ENCODE data around the gene UBR4. TPM values are rescaled to one million over a fixed set of nuclear protein-coding genes. Genes with fewer than 3 reads are reported as not detected.

The UBR4 gene
- total RNA-seq, 1 donor from 2014 or later, result 108 TPM

DNA sequence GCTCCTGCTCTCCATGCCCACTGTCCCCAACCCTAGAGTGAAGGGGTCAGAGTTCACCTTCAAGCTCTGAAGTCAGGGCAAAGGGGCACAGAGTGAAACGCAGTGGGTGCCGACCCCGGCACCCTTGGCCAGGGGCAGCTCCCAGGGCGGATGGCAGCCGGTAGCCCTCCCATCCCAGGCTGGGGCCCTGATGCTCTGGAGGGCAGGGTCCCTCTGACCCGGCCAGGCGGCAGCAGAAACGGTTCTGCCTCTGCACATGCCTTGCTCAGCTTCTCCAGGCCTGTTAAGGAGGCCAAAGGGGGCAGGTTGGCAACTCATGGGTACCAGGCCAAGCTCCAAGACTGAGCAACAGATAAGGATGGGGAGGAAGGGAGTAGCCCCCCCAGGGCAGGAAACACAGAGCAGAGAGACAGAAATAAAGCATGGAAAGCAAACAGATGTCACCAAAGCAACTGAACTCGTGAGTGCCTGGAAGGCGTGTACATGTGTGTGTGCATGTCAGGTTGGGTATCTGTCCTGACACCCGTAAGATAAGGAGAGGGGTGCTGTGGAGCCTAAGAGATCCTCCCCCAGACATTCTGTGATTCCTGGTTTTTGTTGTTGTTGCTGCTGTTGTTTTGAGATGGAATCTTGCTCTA lies 141.3 kb downstream of the UBR4 start:
- Mint-ChIP-seq H3K27ac (peak overlapping the region; percentile 48), H3K9me3 (no peaks in the 10 kb centered on the region), H3K36me3 (peaks cover 3% of the 10 kb centered on the region), H3K27me3 (no peaks in the 10 kb centered on the region), H3K4me3 (no peak overlapping the region), H3K4me1 (ENCODE audit: unreplicated experiment) (no peaks in the 10 kb centered on the region)
- TF ChIP-seq, protein P1, sequence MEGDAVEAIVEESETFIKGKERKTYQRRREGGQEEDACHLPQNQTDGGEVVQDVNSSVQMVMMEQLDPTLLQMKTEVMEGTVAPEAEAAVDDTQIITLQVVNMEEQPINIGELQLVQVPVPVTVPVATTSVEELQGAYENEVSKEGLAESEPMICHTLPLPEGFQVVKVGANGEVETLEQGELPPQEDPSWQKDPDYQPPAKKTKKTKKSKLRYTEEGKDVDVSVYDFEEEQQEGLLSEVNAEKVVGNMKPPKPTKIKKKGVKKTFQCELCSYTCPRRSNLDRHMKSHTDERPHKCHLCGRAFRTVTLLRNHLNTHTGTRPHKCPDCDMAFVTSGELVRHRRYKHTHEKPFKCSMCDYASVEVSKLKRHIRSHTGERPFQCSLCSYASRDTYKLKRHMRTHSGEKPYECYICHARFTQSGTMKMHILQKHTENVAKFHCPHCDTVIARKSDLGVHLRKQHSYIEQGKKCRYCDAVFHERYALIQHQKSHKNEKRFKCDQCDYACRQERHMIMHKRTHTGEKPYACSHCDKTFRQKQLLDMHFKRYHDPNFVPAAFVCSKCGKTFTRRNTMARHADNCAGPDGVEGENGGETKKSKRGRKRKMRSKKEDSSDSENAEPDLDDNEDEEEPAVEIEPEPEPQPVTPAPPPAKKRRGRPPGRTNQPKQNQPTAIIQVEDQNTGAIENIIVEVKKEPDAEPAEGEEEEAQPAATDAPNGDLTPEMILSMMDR (conservative IDR thresholded peaks at IDR 0.05), result no peak
- no peak for DNase-seq (ENCODE audit: extremely low spot score, unreplicated experiment)

DNA sequence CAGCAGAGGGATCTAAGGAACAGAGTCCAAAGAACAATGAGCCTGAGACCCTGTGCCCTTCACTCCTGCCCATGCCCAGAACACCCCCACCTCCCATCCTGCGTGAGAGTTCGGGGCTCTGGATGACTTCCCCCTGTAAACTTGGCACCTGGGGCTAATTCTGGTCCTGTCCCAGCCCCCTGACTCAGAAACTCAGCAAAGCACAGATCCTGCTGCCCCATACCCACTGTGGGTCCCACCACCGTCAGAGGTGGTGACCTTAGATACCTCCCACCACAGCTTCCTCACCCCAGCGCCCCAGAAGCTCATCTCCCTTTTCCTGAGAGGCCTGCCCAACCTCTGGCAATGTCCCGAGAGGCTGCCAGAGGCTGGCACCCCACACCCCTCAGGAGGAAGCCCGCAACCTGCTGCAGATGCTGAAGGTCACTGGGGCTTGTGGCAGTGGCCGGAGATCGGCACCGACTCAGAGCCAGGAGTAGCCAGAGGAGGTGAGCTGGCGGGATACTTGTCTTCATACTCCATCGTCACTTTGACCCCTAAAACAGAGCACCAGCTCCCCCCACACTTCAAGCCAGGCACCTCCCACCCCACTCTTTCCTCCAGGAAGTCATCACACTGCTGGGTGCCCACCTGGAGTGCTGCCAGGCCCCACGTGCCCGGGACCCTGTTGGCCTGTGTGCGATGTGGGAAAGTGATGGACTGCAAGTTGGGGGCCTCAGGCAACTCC lies 142.0 kb downstream of the UBR4 start:
- Mint-ChIP-seq H3K4me1 (ENCODE audit: unreplicated experiment) (no peaks in the 10 kb centered on the region), H3K36me3 (peaks cover 3% of the 10 kb centered on the region), H3K27ac (peak overlapping the region; percentile 29), H3K9me3 (no peaks in the 10 kb centered on the region), H3K4me3 (no peak overlapping the region), H3K27me3 (no peaks in the 10 kb centered on the region)
- DNase-seq (ENCODE audit: extremely low spot score, unreplicated experiment), result no peak
- TF ChIP-seq, protein P1 (conservative IDR thresholded peaks at IDR 0.05), result no peak

DNA sequence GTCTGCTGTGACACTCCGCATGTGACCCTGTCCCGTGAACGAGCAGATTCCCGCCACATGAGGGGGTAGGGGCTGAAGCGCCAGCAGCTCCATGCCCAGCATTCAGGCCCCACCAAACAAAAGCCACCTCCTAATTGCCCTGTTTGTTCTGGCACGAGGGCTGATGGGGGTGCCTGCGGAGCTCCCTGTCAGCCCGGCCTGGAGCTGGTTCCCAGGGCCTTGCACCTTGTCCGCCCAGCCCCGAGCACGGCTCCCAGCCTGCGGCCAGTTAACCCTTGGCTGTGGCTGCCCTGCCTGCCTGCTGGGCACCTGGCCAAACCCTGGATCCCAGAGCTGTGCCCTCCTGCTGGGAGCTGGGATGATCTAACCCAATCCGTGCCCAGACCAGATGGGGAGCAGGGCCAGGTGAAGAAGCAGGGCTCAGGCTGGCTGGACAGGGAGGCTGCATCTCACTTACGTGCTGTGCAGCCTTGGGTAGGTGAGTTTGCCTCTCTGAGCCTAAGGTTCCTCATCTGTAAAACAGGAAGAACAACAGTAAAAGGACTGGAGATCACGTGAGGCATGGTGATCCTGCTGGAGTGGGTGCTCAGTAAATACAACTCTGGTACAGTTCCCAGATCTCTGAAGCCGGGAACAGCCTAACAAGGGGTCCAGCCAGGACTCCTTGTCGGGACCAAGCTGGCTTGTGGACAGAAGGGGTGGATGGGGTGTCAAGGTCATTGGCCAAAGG lies 142.7 kb downstream of the UBR4 start:
- H3K27ac Mint-ChIP-seq, result no peak overlapping the region
- no peaks in the 10 kb centered on the region for H3K27me3 Mint-ChIP-seq

DNA sequence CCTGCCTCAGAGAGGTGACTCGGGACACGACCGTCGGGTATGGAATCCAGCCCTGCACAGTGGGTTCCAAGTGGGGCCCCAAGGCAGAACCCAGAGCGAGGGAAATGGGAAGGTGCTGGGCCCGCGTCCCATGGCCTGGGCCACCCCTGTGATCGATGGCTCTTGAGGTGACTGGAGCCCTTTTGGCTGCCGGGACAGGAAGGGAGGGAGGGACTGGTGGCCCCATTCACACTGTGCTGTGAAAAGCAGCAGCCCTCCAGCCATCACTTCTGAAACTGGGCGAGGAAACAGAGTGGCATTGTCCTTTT lies 143.2 kb downstream of the UBR4 start:
- Mint-ChIP-seq H3K27ac (no peak overlapping the region), H3K27me3 (no peaks in the 10 kb centered on the region), H3K4me3 (no peak overlapping the region), H3K36me3 (no peaks in the 10 kb centered on the region), H3K9me3 (no peaks in the 10 kb centered on the region), H3K4me1 (ENCODE audit: unreplicated experiment) (no peaks in the 10 kb centered on the region)
- TF ChIP-seq, protein P1 (conservative IDR thresholded peaks at IDR 0.05), result no peak
- DNase-seq (ENCODE audit: extremely low spot score, unreplicated experiment), result no peak

More for the DNA sequence above, 142.7 kb downstream of the UBR4 start:
- TF ChIP-seq, protein P1 (conservative IDR thresholded peaks at IDR 0.05), result peak; percentile 55
- no peaks in the 10 kb centered on the region for H3K9me3 Mint-ChIP-seq
- H3K4me1 Mint-ChIP-seq (ENCODE audit: unreplicated experiment), result no peaks in the 10 kb centered on the region
- no peak overlapping the region for H3K4me3 Mint-ChIP-seq
- no peaks in the 10 kb centered on the region for H3K36me3 Mint-ChIP-seq
- DNase-seq (ENCODE audit: extremely low spot score, unreplicated experiment), result no peak

DNA sequence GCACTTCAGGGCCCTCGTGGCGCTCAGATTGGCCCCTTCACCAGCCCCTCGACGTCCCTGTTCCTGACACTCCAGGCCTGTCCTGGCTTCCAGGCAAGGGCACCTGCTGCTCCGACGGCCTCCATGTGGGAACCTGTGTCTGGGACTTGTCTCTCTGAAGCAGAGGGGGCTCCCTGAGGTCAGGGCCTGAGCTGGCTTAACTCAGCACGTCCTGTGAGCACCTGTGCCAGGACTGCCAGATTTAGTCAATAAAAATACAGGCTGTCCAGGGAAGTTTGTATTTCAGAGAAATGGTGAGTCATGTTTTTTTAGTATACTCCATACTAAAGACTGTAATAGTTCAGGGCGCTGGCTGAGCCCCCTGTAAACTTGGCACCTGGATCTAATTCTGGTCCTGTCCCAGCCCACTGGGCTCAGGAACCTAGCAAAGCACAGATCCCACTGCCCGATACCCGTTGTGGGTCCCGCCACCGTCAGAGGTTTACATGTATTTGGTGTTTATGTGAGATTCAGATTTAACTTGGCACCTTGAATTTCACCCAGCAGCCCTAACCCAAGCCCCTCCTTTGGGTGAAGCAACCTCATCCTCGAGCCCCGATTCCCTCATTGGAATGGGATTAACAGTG lies 143.7 kb downstream of the UBR4 start:
- no peak for DNase-seq (ENCODE audit: extremely low spot score, unreplicated experiment)
- Mint-ChIP-seq H3K27me3 (no peaks in the 10 kb centered on the region), H3K9me3 (no peaks in the 10 kb centered on the region)

More for the DNA sequence above, 143.7 kb downstream of the UBR4 start:
- Mint-ChIP-seq H3K4me1 (ENCODE audit: unreplicated experiment) (no peaks in the 10 kb centered on the region), H3K36me3 (peaks cover 2% of the 10 kb centered on the region), H3K4me3 (no peak overlapping the region), H3K27ac (no peak overlapping the region)
- TF ChIP-seq, protein P1 (conservative IDR thresholded peaks at IDR 0.05), result no peak

All from type B pancreatic cell (in vitro differentiated cells).